ENCODE results near the gene GNLY.

The GNLY gene

GRCh38 chr2:85649201-85650190, 44.7 kb upstream of the GNLY start:
- no peak for DNase-seq
- H3K36me3 ChIP-seq (replicated peaks) = peaks cover 59% of the 10 kb centered on the region
- H3K4me3 ChIP-seq (ENCODE audit: low read depth, low read length) = no peak overlapping the region
- in situ Hi-C loops (cut with HindIII; ENCODE audit: low pct_ligation_motif_present, low sequenced_read_pairs) = no loop called here
- TF ChIP-seq, protein P1, sequence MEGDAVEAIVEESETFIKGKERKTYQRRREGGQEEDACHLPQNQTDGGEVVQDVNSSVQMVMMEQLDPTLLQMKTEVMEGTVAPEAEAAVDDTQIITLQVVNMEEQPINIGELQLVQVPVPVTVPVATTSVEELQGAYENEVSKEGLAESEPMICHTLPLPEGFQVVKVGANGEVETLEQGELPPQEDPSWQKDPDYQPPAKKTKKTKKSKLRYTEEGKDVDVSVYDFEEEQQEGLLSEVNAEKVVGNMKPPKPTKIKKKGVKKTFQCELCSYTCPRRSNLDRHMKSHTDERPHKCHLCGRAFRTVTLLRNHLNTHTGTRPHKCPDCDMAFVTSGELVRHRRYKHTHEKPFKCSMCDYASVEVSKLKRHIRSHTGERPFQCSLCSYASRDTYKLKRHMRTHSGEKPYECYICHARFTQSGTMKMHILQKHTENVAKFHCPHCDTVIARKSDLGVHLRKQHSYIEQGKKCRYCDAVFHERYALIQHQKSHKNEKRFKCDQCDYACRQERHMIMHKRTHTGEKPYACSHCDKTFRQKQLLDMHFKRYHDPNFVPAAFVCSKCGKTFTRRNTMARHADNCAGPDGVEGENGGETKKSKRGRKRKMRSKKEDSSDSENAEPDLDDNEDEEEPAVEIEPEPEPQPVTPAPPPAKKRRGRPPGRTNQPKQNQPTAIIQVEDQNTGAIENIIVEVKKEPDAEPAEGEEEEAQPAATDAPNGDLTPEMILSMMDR (IDR thresholded peaks at IDR 0.05; ENCODE audit: low read depth, low read length, missing control alignments) = no peak
- H3K27ac ChIP-seq = peak overlapping the region; percentile 76
- H3K27me3 ChIP-seq (replicated peaks) = no peaks in the 10 kb centered on the region

- Histone ChIP-seq H3K27me3 (replicated peaks) (no peaks in the 10 kb centered on the region), H3K4me3 (ENCODE audit: low read depth, low read length) (no peak overlapping the region), H3K27ac (peak overlapping the region; percentile 5), H3K36me3 (replicated peaks) (peaks cover 49% of the 10 kb centered on the region)
- DNase-seq = no peak
- TF ChIP-seq, protein P1 (IDR thresholded peaks at IDR 0.05; ENCODE audit: low read depth, low read length, missing control alignments) = no peak
- in situ Hi-C loops (cut with HindIII; ENCODE audit: low pct_ligation_motif_present, low sequenced_read_pairs) = no loop called here
These were observed 43.7 kb upstream of the GNLY start for GRCh38 chr2:85650456-85650855.

- no peak overlapping the region for H3K27ac ChIP-seq
- in situ Hi-C loops (cut with HindIII; ENCODE audit: low pct_ligation_motif_present, low sequenced_read_pairs) = no loop called here
- DNase-seq = no peak
- H3K36me3 ChIP-seq (replicated peaks) = peaks cover 43% of the 10 kb centered on the region
- no peaks in the 10 kb centered on the region for H3K27me3 ChIP-seq (replicated peaks)
- TF ChIP-seq, protein P1 (IDR thresholded peaks at IDR 0.05; ENCODE audit: low read depth, low read length, missing control alignments) = no peak
- no peak overlapping the region for H3K4me3 ChIP-seq (ENCODE audit: low read depth, low read length)
These were observed 43.1 kb upstream of the GNLY start for GRCh38 chr2:85651097-85651496.

GRCh38 chr2:85652056-85652455, 42.1 kb upstream of the GNLY start:
- H3K27ac ChIP-seq = no peak overlapping the region
- peaks cover 35% of the 10 kb centered on the region for H3K36me3 ChIP-seq (replicated peaks)
- no peak overlapping the region for H3K4me3 ChIP-seq (ENCODE audit: low read depth, low read length)
- no peak for DNase-seq
- H3K27me3 ChIP-seq (replicated peaks) = no peaks in the 10 kb centered on the region
- in situ Hi-C loops (cut with HindIII; ENCODE audit: low pct_ligation_motif_present, low sequenced_read_pairs) = no loop called here
- TF ChIP-seq, protein P1 (IDR thresholded peaks at IDR 0.05; ENCODE audit: low read depth, low read length, missing control alignments) = no peak

DNA sequence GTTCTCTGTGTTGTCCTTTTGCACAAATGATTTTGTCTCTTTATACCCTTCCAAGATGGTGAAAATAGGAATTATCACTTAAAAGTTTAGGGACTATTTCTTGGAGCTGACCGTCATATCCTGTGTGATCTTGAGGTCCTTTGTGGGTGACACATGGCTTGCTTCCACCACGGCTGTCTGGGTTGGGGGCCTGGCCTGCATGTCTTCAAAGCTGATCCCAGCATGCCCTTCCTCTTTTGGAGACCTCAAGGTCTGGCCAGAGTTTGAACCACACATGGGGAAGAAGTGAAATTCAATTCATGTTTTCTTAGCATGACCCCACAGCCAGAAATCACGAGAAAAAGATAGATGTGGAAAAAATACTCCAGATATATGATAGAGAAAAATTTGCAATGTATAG, 40.2 kb upstream of the GNLY start:
- DNase-seq = no peak
- in situ Hi-C loops (cut with HindIII; ENCODE audit: low pct_ligation_motif_present, low sequenced_read_pairs) = no loop called here
- H3K4me3 ChIP-seq (ENCODE audit: low read depth, low read length) = no peak overlapping the region
- H3K27ac ChIP-seq = no peak overlapping the region
- TF ChIP-seq, protein P1 (IDR thresholded peaks at IDR 0.05; ENCODE audit: low read depth, low read length, missing control alignments) = no peak
- no peaks in the 10 kb centered on the region for H3K27me3 ChIP-seq (replicated peaks)
- peaks cover 22% of the 10 kb centered on the region for H3K36me3 ChIP-seq (replicated peaks)

Data from brain microvascular endothelial cell (primary cell).